ENCODE measurements around the gene B4GALT2.

Gene B4GALT2

GRCh38 chr1:43947061-43947873 is 31.7 kb upstream of the B4GALT2 start:
- DNase-seq: no peak

- DNase-seq: no peak
Measured at GRCh38 chr1:43947874-43948437, 31.1 kb upstream of the B4GALT2 start.

GRCh38 chr1:43949678-43950077 is 29.3 kb upstream of the B4GALT2 start:
- DNase-seq: no peak

- no peak for DNase-seq
Measured at GRCh38 chr1:43951021-43951985, 27.7 kb upstream of the B4GALT2 start.

GRCh38 chr1:43952731-43953346 is 26.2 kb upstream of the B4GALT2 start:
- no peak for DNase-seq

GRCh38 chr1:43953361-43953760 is 25.6 kb upstream of the B4GALT2 start:
- DNase-seq: no peak

GRCh38 chr1:43954036-43954435 is 25.0 kb upstream of the B4GALT2 start:
- no peak for DNase-seq

- DNase-seq: no peak
Measured at GRCh38 chr1:43956234-43956633, 22.8 kb upstream of the B4GALT2 start.

- no peak for DNase-seq
Measured at GRCh38 chr1:43957407-43958040, 21.5 kb upstream of the B4GALT2 start.

- DNase-seq: no peak
Measured at GRCh38 chr1:43958351-43959255, 20.4 kb upstream of the B4GALT2 start.

- DNase-seq: no peak
Measured at GRCh38 chr1:43960798-43961197, 18.2 kb upstream of the B4GALT2 start.

GRCh38 chr1:43961692-43962091 is 17.3 kb upstream of the B4GALT2 start:
- no peak for DNase-seq

- no peak for DNase-seq
Measured at GRCh38 chr1:43962324-43962723, 16.7 kb upstream of the B4GALT2 start.

- DNase-seq: no peak
Measured at GRCh38 chr1:43963006-43963405, 16.0 kb upstream of the B4GALT2 start.

GRCh38 chr1:43963890-43964289 is 15.1 kb upstream of the B4GALT2 start:
- no peak for DNase-seq

- DNase-seq: no peak
Measured at GRCh38 chr1:43965316-43965715, 13.7 kb upstream of the B4GALT2 start.

- no peak for DNase-seq
Measured at GRCh38 chr1:43968348-43968948, 10.6 kb upstream of the B4GALT2 start.

- DNase-seq: no peak
Measured at GRCh38 chr1:43969416-43969745, 9.6 kb upstream of the B4GALT2 start.

- peak; percentile 95 for DNase-seq
Measured at GRCh38 chr1:43969746-43970466, 9.1 kb upstream of the B4GALT2 start, which contains the start of gene DPH2. TSS of gene DPH2 (plus strand) at chr1:43970010. CDS start at chr1:43970176, 166 bp downstream.

- no peak for DNase-seq
Measured at GRCh38 chr1:43970502-43970901, 8.5 kb upstream of the B4GALT2 start.
